GM21381 (cell line): ENCODE measurements around the gene RBCK1.
"Not testable (repeated sequence)": the region's sequence is repeated elsewhere in the genome, so short reads cannot be mapped to it uniquely, and the experiment has no call there.

ENCODE experiments used
- ATAC-seq: cut with Tn5 transposase; IDR thresholded peaks from one replicate; pipeline ENCODE4 v1.9.1; 2021; ENCODE audit warnings: mild to moderate bottlenecking, moderate library complexity; ENCODE audit not compliant: unreplicated experiment

RBCK1 gene

GRCh38 chr20:434661-435419, 26.7 kb downstream of the RBCK1 start:
- ATAC-seq: no peak

- no peak for ATAC-seq
These were observed 27.5 kb downstream of the RBCK1 start for GRCh38 chr20:435558-435957.

GRCh38 chr20:436476-436875, 28.4 kb downstream of the RBCK1 start:
- no peak for ATAC-seq

- no peak for ATAC-seq
These were observed 29.8 kb downstream of the RBCK1 start for GRCh38 chr20:437787-438486.

- ATAC-seq: no peak
These were observed 30.7 kb downstream of the RBCK1 start for GRCh38 chr20:438571-439469.

GRCh38 chr20:440148-440547, 32.0 kb downstream of the RBCK1 start:
- ATAC-seq: no peak

GRCh38 chr20:440636-441035, 32.5 kb downstream of the RBCK1 start:
- no peak for ATAC-seq

GRCh38 chr20:443223-443775, 35.2 kb downstream of the RBCK1 start:
- ATAC-seq: no peak

GRCh38 chr20:444117-444516, 36.0 kb downstream of the RBCK1 start:
- no peak for ATAC-seq

- ATAC-seq: no peak
These were observed 36.8 kb downstream of the RBCK1 start for GRCh38 chr20:444862-445426.

- no peak for ATAC-seq
These were observed 37.6 kb downstream of the RBCK1 start for GRCh38 chr20:445514-446336.

GRCh38 chr20:452021-452420, 43.9 kb downstream of the RBCK1 start:
- ATAC-seq: not testable (repeated sequence)

GRCh38 chr20:454951-455350, 46.9 kb downstream of the RBCK1 start:
- ATAC-seq: no peak

- ATAC-seq: no peak
These were observed 50.7 kb downstream of the RBCK1 start for GRCh38 chr20:458776-459175.

GRCh38 chr20:460180-460579, 52.1 kb downstream of the RBCK1 start:
- ATAC-seq: no peak

GRCh38 chr20:460707-461106, 52.6 kb downstream of the RBCK1 start:
- ATAC-seq: no peak

- ATAC-seq: peak; percentile 31
These were observed 53.4 kb downstream of the RBCK1 start for GRCh38 chr20:461254-462198.

- peak; percentile 94 for ATAC-seq
These were observed 54.3 kb downstream of the RBCK1 start, which contains the start of gene TBC1D20 for GRCh38 chr20:462199-462991. Gene TBC1D20 (minus strand): TSS chr20:462533. CDS start chr20:462405, 128 bp downstream.
